GM20000 (cell line): ENCODE measurements around the gene ATP5PB.

ENCODE experiments used
- DNase-seq: peaks from one replicate; pipeline ENCODE4 v3.0.0; 2012; ENCODE audit warnings: low spot score
- CTCF ChIP-seq: IDR thresholded peaks from 2 replicates; pipeline ENCODE4 v1.5.1; 2012; ENCODE audit warnings: mild to moderate bottlenecking, control low read depth; ENCODE audit errors: extremely low read depth, missing control alignments

The ATP5PB gene

GRCh38 chr1:111446967-111447892 lies 2.0 kb upstream of the ATP5PB start:
- TF ChIP-seq CTCF, result no peak
- DNase-seq, result no peak

GRCh38 chr1:111448482-111448917 lies 764 bp upstream of the ATP5PB start:
- DNase-seq, result peak; percentile 13
- no peak for TF ChIP-seq CTCF

GRCh38 chr1:111449703-111450017 lies 396 bp downstream of the ATP5PB start:
- DNase-seq, result no peak
- no peak for TF ChIP-seq CTCF

- no peak for DNase-seq
- TF ChIP-seq CTCF, result no peak
Measured at GRCh38 chr1:111450185-111450584, 921 bp downstream of the ATP5PB start.

- no peak for TF ChIP-seq CTCF
- no peak for DNase-seq
Measured at GRCh38 chr1:111452581-111452980, 3.3 kb downstream of the ATP5PB start.

- TF ChIP-seq CTCF, result no peak
- DNase-seq, result no peak
Measured at GRCh38 chr1:111453706-111454105, 4.4 kb downstream of the ATP5PB start.

GRCh38 chr1:111454859-111455641 lies 5.8 kb downstream of the ATP5PB start:
- DNase-seq, result peak; percentile 23
- no peak for TF ChIP-seq CTCF
